ENCODE measurements around the gene NCKAP5.

The NCKAP5 gene

GRCh38 chr2:132971310-132972061 is 596.8 kb downstream of the NCKAP5 start:
- no peak overlapping the region for H3K4me3 ChIP-seq (ENCODE audit: low read length)
- TF ChIP-seq, protein P1, sequence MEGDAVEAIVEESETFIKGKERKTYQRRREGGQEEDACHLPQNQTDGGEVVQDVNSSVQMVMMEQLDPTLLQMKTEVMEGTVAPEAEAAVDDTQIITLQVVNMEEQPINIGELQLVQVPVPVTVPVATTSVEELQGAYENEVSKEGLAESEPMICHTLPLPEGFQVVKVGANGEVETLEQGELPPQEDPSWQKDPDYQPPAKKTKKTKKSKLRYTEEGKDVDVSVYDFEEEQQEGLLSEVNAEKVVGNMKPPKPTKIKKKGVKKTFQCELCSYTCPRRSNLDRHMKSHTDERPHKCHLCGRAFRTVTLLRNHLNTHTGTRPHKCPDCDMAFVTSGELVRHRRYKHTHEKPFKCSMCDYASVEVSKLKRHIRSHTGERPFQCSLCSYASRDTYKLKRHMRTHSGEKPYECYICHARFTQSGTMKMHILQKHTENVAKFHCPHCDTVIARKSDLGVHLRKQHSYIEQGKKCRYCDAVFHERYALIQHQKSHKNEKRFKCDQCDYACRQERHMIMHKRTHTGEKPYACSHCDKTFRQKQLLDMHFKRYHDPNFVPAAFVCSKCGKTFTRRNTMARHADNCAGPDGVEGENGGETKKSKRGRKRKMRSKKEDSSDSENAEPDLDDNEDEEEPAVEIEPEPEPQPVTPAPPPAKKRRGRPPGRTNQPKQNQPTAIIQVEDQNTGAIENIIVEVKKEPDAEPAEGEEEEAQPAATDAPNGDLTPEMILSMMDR (IDR thresholded peaks at IDR 0.05; ENCODE audit: insufficient read depth, low read depth, low read length, missing control alignments), result no peak
- DNase-seq (ENCODE audit: low read depth), result no peak

DNA sequence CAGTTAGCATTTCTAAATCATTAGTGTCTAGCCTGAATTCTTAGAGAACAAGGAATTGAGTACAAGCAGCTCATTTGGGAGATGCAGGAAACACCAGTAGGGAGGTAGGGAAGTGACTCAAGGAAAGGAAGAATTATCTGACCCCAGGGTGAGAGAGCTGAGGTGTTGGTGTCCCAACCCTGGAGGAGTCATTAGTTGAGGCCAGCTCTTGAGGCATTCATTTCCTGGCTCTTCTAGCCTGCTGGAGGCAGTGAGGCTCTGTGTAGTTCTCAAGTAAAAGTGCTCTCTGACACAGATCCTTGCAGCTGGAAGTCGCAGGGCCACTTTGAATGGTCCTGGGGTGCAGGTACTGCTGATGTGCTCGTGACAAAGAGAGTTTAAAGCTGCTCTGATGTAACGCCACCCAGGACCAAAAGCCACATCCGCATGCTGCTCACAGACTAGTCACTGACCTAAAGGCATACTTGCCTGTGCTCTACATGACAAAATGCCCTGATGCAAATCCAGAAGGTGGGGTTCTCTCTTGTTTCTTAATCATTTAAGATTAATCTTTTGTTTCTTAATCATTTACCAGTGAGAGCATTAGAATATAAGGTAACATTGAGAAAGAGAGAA is 598.8 kb downstream of the NCKAP5 start:
- TF ChIP-seq, protein P1 (IDR thresholded peaks at IDR 0.05; ENCODE audit: insufficient read depth, low read depth, low read length, missing control alignments), result no peak
- no peak overlapping the region for H3K4me3 ChIP-seq (ENCODE audit: low read length)
- DNase-seq (ENCODE audit: low read depth), result no peak

DNA sequence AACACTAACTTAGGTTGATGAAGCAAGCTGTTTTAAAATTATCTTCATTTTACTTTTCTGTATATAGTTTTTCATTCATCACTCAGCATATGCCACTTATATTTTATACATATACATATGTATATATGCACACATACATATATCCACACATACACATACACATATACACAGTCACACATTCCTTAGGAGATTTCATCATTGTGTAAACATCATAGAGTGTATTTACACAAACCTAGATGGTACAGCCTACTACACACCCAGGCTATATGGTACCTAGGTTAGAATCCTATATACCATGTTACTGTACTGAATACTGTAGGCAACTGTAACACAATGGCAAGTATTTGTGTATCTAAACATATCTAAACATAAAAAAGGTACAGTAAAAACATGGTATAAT is 602.8 kb downstream of the NCKAP5 start:
- DNase-seq (ENCODE audit: low read depth), result no peak
- TF ChIP-seq, protein P1 (IDR thresholded peaks at IDR 0.05; ENCODE audit: insufficient read depth, low read depth, low read length, missing control alignments), result no peak
- no peak overlapping the region for H3K4me3 ChIP-seq (ENCODE audit: low read length)

DNA sequence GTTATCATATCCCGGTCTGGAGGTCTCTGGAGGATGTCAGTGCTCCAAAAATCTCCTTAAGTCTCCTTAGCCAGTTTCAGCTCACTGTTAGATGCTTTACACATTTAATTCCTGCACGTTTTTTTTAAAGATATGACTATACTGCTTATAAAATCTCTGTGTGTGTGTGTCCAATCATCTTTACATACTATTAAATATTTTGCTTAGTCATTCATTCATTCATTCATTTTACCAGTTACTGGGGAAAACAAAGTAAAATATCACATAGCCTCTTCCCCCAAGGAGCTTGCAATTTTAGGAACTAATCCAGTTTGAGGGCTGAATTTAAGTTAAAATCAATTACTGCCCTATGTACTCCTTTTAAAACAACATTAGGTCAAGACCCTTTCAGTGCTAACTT is 605.1 kb downstream of the NCKAP5 start:
- no peak overlapping the region for H3K4me3 ChIP-seq (ENCODE audit: low read length)
- DNase-seq (ENCODE audit: low read depth), result no peak
- TF ChIP-seq, protein P1 (IDR thresholded peaks at IDR 0.05; ENCODE audit: insufficient read depth, low read depth, low read length, missing control alignments), result no peak

GRCh38 chr2:132958887-132959286 is 609.4 kb downstream of the NCKAP5 start:
- TF ChIP-seq, protein P1 (IDR thresholded peaks at IDR 0.05; ENCODE audit: insufficient read depth, low read depth, low read length, missing control alignments), result no peak

GRCh38 chr2:132955871-132956615 is 612.2 kb downstream of the NCKAP5 start:
- TF ChIP-seq, protein P1 (IDR thresholded peaks at IDR 0.05; ENCODE audit: insufficient read depth, low read depth, low read length, missing control alignments), result no peak
- no peak for DNase-seq (ENCODE audit: low read depth)
- H3K4me3 ChIP-seq (ENCODE audit: low read length), result no peak overlapping the region

More at GRCh38 chr2:132958887-132959286, 609.4 kb downstream of the NCKAP5 start:
- DNase-seq (ENCODE audit: low read depth), result no peak
- H3K4me3 ChIP-seq (ENCODE audit: low read length), result no peak overlapping the region
